ENCODE results near the gene FECH.
"Not testable (repeated sequence)": the region's sequence is repeated elsewhere in the genome, so short reads cannot be mapped to it uniquely, and the experiment has no call there.

FECH gene

GRCh38 chr18:57592716-57593115, 6.2 kb upstream of the FECH start:
- H3K27ac Mint-ChIP-seq; DNase-seq (ENCODE audit: low spot score); H3K27me3 Mint-ChIP-seq (ENCODE audit: low read depth); H3K9me3 Mint-ChIP-seq; H3K36me3 Mint-ChIP-seq (ENCODE audit: low read depth); H3K4me3 Mint-ChIP-seq; H3K4me1 Mint-ChIP-seq (ENCODE audit: low read depth): not testable (repeated sequence)

GRCh38 chr18:57589161-57589560, 2.7 kb upstream of the FECH start:
- Mint-ChIP-seq H3K27ac (no peak overlapping the region), H3K4me3 (no peak overlapping the region), H3K27me3 (ENCODE audit: low read depth) (no peaks in the 10 kb centered on the region), H3K9me3 (no peaks in the 10 kb centered on the region), H3K4me1 (ENCODE audit: low read depth) (peaks cover 15% of the 10 kb centered on the region), H3K36me3 (ENCODE audit: low read depth) (no peaks in the 10 kb centered on the region)
- no peak for DNase-seq (ENCODE audit: low spot score)

GRCh38 chr18:57587098-57587661, 678 bp upstream of the FECH start:
- Mint-ChIP-seq H3K4me1 (ENCODE audit: low read depth) (peaks cover 15% of the 10 kb centered on the region), H3K27ac (peak overlapping the region; percentile 88), H3K36me3 (ENCODE audit: low read depth) (no peaks in the 10 kb centered on the region), H3K4me3 (peak overlapping the region; percentile 87), H3K9me3 (no peaks in the 10 kb centered on the region), H3K27me3 (ENCODE audit: low read depth) (no peaks in the 10 kb centered on the region)
- no peak for DNase-seq (ENCODE audit: low spot score)

GRCh38 chr18:57585855-57586250, 649 bp downstream of the FECH start:
- H3K27me3 Mint-ChIP-seq (ENCODE audit: low read depth) = no peaks in the 10 kb centered on the region
- peak overlapping the region; percentile 70 for H3K27ac Mint-ChIP-seq

GRCh38 chr18:57585421-57585820, 1.1 kb downstream of the FECH start:
- peak overlapping the region; percentile 87 for H3K4me3 Mint-ChIP-seq
- H3K36me3 Mint-ChIP-seq (ENCODE audit: low read depth) = no peaks in the 10 kb centered on the region
- H3K4me1 Mint-ChIP-seq (ENCODE audit: low read depth) = peaks cover 25% of the 10 kb centered on the region
- H3K27ac Mint-ChIP-seq = no peak overlapping the region
- no peaks in the 10 kb centered on the region for H3K9me3 Mint-ChIP-seq
- H3K27me3 Mint-ChIP-seq (ENCODE audit: low read depth) = no peaks in the 10 kb centered on the region
- DNase-seq (ENCODE audit: low spot score) = no peak

More at GRCh38 chr18:57585855-57586250, 649 bp downstream of the FECH start:
- DNase-seq (ENCODE audit: low spot score) = no peak
- Mint-ChIP-seq H3K9me3 (no peaks in the 10 kb centered on the region), H3K4me1 (ENCODE audit: low read depth) (peaks cover 23% of the 10 kb centered on the region), H3K4me3 (peak overlapping the region; percentile 87), H3K36me3 (ENCODE audit: low read depth) (no peaks in the 10 kb centered on the region)

- H3K27me3 Mint-ChIP-seq (ENCODE audit: low read depth) = no peaks in the 10 kb centered on the region
- H3K27ac Mint-ChIP-seq = no peak overlapping the region
- no peak for DNase-seq (ENCODE audit: low spot score)
- H3K9me3 Mint-ChIP-seq = no peaks in the 10 kb centered on the region
- H3K36me3 Mint-ChIP-seq (ENCODE audit: low read depth) = peaks cover 2% of the 10 kb centered on the region
- peaks cover 33% of the 10 kb centered on the region for H3K4me1 Mint-ChIP-seq (ENCODE audit: low read depth)
- no peak overlapping the region for H3K4me3 Mint-ChIP-seq
Measured at GRCh38 chr18:57584444-57584843, 2.1 kb downstream of the FECH start.

GRCh38 chr18:57583297-57583835, 3.1 kb downstream of the FECH start:
- Mint-ChIP-seq H3K27ac (no peak overlapping the region), H3K9me3 (no peaks in the 10 kb centered on the region), H3K4me3 (no peak overlapping the region), H3K4me1 (ENCODE audit: low read depth) (peaks cover 33% of the 10 kb centered on the region), H3K36me3 (ENCODE audit: low read depth) (peaks cover 6% of the 10 kb centered on the region), H3K27me3 (ENCODE audit: low read depth) (no peaks in the 10 kb centered on the region)
- DNase-seq (ENCODE audit: low spot score) = no peak

- H3K36me3 Mint-ChIP-seq (ENCODE audit: low read depth) = peaks cover 14% of the 10 kb centered on the region
- DNase-seq (ENCODE audit: low spot score) = no peak
- no peak overlapping the region for H3K27ac Mint-ChIP-seq
- H3K4me3 Mint-ChIP-seq = no peak overlapping the region
- no peaks in the 10 kb centered on the region for H3K9me3 Mint-ChIP-seq
- peaks cover 31% of the 10 kb centered on the region for H3K4me1 Mint-ChIP-seq (ENCODE audit: low read depth)
- H3K27me3 Mint-ChIP-seq (ENCODE audit: low read depth) = no peaks in the 10 kb centered on the region
Measured at GRCh38 chr18:57581301-57581934, 5.1 kb downstream of the FECH start.

- H3K4me1 Mint-ChIP-seq (ENCODE audit: low read depth) = peaks cover 23% of the 10 kb centered on the region
- peaks cover 14% of the 10 kb centered on the region for H3K36me3 Mint-ChIP-seq (ENCODE audit: low read depth)
- H3K9me3 Mint-ChIP-seq = no peaks in the 10 kb centered on the region
- H3K27me3 Mint-ChIP-seq (ENCODE audit: low read depth) = no peaks in the 10 kb centered on the region
- no peak overlapping the region for H3K4me3 Mint-ChIP-seq
- no peak overlapping the region for H3K27ac Mint-ChIP-seq
- DNase-seq (ENCODE audit: low spot score) = no peak
Measured at GRCh38 chr18:57579934-57580333, 6.6 kb downstream of the FECH start.

GRCh38 chr18:57576316-57576715, 10.2 kb downstream of the FECH start:
- Mint-ChIP-seq H3K9me3 (no peaks in the 10 kb centered on the region), H3K36me3 (ENCODE audit: low read depth) (peaks cover 22% of the 10 kb centered on the region), H3K4me3 (no peak overlapping the region), H3K4me1 (ENCODE audit: low read depth) (peaks cover 12% of the 10 kb centered on the region), H3K27ac (no peak overlapping the region), H3K27me3 (ENCODE audit: low read depth) (no peaks in the 10 kb centered on the region)
- no peak for DNase-seq (ENCODE audit: low spot score)

- no peaks in the 10 kb centered on the region for H3K9me3 Mint-ChIP-seq
- no peak for DNase-seq (ENCODE audit: low spot score)
- H3K36me3 Mint-ChIP-seq (ENCODE audit: low read depth) = peaks cover 22% of the 10 kb centered on the region
- no peaks in the 10 kb centered on the region for H3K27me3 Mint-ChIP-seq (ENCODE audit: low read depth)
- H3K4me3 Mint-ChIP-seq = no peak overlapping the region
- H3K27ac Mint-ChIP-seq = no peak overlapping the region
- peaks cover 8% of the 10 kb centered on the region for H3K4me1 Mint-ChIP-seq (ENCODE audit: low read depth)
Measured at GRCh38 chr18:57575542-57575941, 11.0 kb downstream of the FECH start.

GRCh38 chr18:57574866-57575265, 11.6 kb downstream of the FECH start:
- Mint-ChIP-seq H3K36me3 (ENCODE audit: low read depth) (peaks cover 22% of the 10 kb centered on the region), H3K27me3 (ENCODE audit: low read depth) (no peaks in the 10 kb centered on the region), H3K27ac (no peak overlapping the region), H3K4me1 (ENCODE audit: low read depth) (peaks cover 4% of the 10 kb centered on the region), H3K4me3 (no peak overlapping the region), H3K9me3 (no peaks in the 10 kb centered on the region)
- DNase-seq (ENCODE audit: low spot score) = no peak

GRCh38 chr18:57570162-57570561, 16.3 kb downstream of the FECH start:
- H3K36me3 Mint-ChIP-seq (ENCODE audit: low read depth) = peaks cover 10% of the 10 kb centered on the region
- H3K27ac Mint-ChIP-seq = no peak overlapping the region
- H3K27me3 Mint-ChIP-seq (ENCODE audit: low read depth) = no peaks in the 10 kb centered on the region
- no peak overlapping the region for H3K4me3 Mint-ChIP-seq
- no peaks in the 10 kb centered on the region for H3K9me3 Mint-ChIP-seq
- DNase-seq (ENCODE audit: low spot score) = no peak
- no peaks in the 10 kb centered on the region for H3K4me1 Mint-ChIP-seq (ENCODE audit: low read depth)

GRCh38 chr18:57569133-57569532, 17.4 kb downstream of the FECH start:
- H3K36me3 Mint-ChIP-seq (ENCODE audit: low read depth) = peaks cover 8% of the 10 kb centered on the region
- no peak for DNase-seq (ENCODE audit: low spot score)
- H3K27ac Mint-ChIP-seq = no peak overlapping the region
- H3K9me3 Mint-ChIP-seq = no peaks in the 10 kb centered on the region
- no peak overlapping the region for H3K4me3 Mint-ChIP-seq
- H3K27me3 Mint-ChIP-seq (ENCODE audit: low read depth) = no peaks in the 10 kb centered on the region
- H3K4me1 Mint-ChIP-seq (ENCODE audit: low read depth) = no peaks in the 10 kb centered on the region

Measured in T-helper 2 cell treated with Interferon-gamma antibody and Interleukin-4, amounts not matched to agents 5 μg/mL and 100 μg/mL, for 36 hours (primary cell).